H1 (cell line): ENCODE measurements around the gene C3orf20. TPM values are rescaled to one million over a fixed set of nuclear protein-coding genes. Genes with fewer than 3 reads are reported as not detected.

Experiments used
- CTCF ChIA-PET: fragments of 300-600 bp; sonication (Branson Sonifier 250); formaldehyde crosslinking; loops from one replicate; lab custom pipeline; 2021; ENCODE audit not compliant: partially characterized antibody; lab: Charles Lee
- POLR2A ChIA-PET: fragments of 300-600 bp; sonication (Branson Sonifier 250); formaldehyde crosslinking; loops from one replicate; lab custom pipeline; 2021; ENCODE audit warnings: inconsistent platforms; ENCODE audit not compliant: partially characterized antibody; lab: Charles Lee
- DNase-seq, 2 experiments: peaks; one replicate each; pipeline versions ENCODE4 v3.0.0 to v3.0.0-alpha.2; 2010 to 2022; ENCODE audit warnings: low spot score in 2 of 2, low read depth in 1 of 2, mixed read lengths in 1 of 2
- FAIRE-seq: peaks from 2 replicates; lab custom pipeline; 2011; peaks lifted over from hg19 to GRCh38; lab: Jason Lieb, UNC
- H2AFZ ChIP-seq: 2 replicates; pipeline ENCODE4 v1.8.1; 2012; ENCODE audit warnings: low read length, inconsistent platforms
- H2AK5ac ChIP-seq: 2 replicates; pipeline ENCODE4 v1.6.1; 2013; ENCODE audit warnings: low read depth, low read length
- H2BK120ac ChIP-seq: replicated peaks from 2 replicates; pipeline ENCODE3; 2013; ENCODE audit warnings: low read depth, low read length, inconsistent platforms
- H2BK12ac ChIP-seq: 2 replicates; pipeline ENCODE4 v1.6.1; 2013; ENCODE audit warnings: low read depth, low read length
- H2BK15ac ChIP-seq: 2 replicates; pipeline ENCODE4 v1.6.1; 2013; ENCODE audit warnings: low read length
- H2BK20ac ChIP-seq: 2 replicates; pipeline ENCODE4 v1.6.1; 2013; ENCODE audit warnings: low read length
- H2BK5ac ChIP-seq: 2 replicates; pipeline ENCODE4 v1.6.1; 2013; ENCODE audit warnings: low read depth, low read length
- H3K14ac ChIP-seq: 2 replicates; pipeline ENCODE4 v1.6.1; 2013; ENCODE audit warnings: inconsistent platforms; ENCODE audit not compliant: insufficient read length
- H3K18ac ChIP-seq: 2 replicates; pipeline ENCODE4 v1.6.1; 2013; ENCODE audit warnings: low read length; ENCODE audit errors: extremely low read depth
- H3K23ac ChIP-seq: 2 replicates; pipeline ENCODE4 v1.6.1; 2013; ENCODE audit warnings: inconsistent platforms; ENCODE audit not compliant: insufficient read length
- H3K23me2 ChIP-seq: 2 replicates; pipeline ENCODE4 v1.6.1; 2013; ENCODE audit warnings: low read depth, low read length
- H3K27ac ChIP-seq: 2 replicates; pipeline ENCODE4 v1.6.1; 2011; ENCODE audit warnings: low read depth, low read length, inconsistent platforms
- H3K27me3 ChIP-seq, 4 experiments: replicated peaks in 1 of 4; 1 replicate in 1 of 4; 2 replicates in 3 of 4; pipeline versions ENCODE4 v1.6.1 to v1.8.1; 2011 to 2013; ENCODE audit warnings: low read length in 3 of 4, mild to moderate bottlenecking in 3 of 4, inconsistent platforms in 2 of 4, mixed read lengths in 2 of 4, moderate library complexity in 1 of 4; ENCODE audit not compliant: control insufficient read depth in 3 of 4, insufficient read depth in 3 of 4; ENCODE audit errors: extremely low read depth in 1 of 4
- H3K36me3 ChIP-seq, 4 experiments: 2 replicates each; pipeline versions ENCODE4 v1.6.1 to v1.8.1; 2011 to 2013; ENCODE audit warnings: mild to moderate bottlenecking in 4 of 4, low read length in 3 of 4, moderate library complexity in 2 of 4, control low read depth in 1 of 4, inconsistent platforms in 1 of 4; ENCODE audit not compliant: insufficient read depth in 4 of 4, control insufficient read depth in 2 of 4
- H3K4ac ChIP-seq: replicated peaks from 2 replicates; pipeline ENCODE3; 2013; ENCODE audit warnings: low read length, low read depth, mixed read lengths, inconsistent platforms; ENCODE audit not compliant: insufficient read length
- H3K4me1 ChIP-seq, 4 experiments: replicated peaks in 1 of 4; 1 replicate in 1 of 4; 2 replicates in 3 of 4; pipeline versions ENCODE4 v1.6.1 to v1.8.1; 2011 to 2013; ENCODE audit warnings: low read length in 3 of 4, inconsistent platforms in 2 of 4, mixed read lengths in 1 of 4; ENCODE audit not compliant: insufficient read depth in 4 of 4, control insufficient read depth in 3 of 4
- H3K4me2 ChIP-seq, 2 experiments: 2 replicates each; pipeline versions ENCODE4 v1.6.1 to v1.8.1; 2011 to 2013; ENCODE audit warnings: low read depth in 2 of 2, low read length in 2 of 2, control low read depth in 1 of 2, inconsistent platforms in 1 of 2, mild to moderate bottlenecking in 1 of 2; ENCODE audit not compliant: insufficient read depth in 1 of 2
- H3K4me3 ChIP-seq, 4 experiments: fragments of 200-600, 300-600 bp in 1 of 4; sonication (generic), shearing (Covaris generic), sonication (Bioruptor Twin) in 1 of 4; 2 replicates each; pipeline versions ENCODE4 v1.5.1 to v1.8.1; 2011 to 2016; ENCODE audit warnings: low read length in 4 of 4, low read depth in 3 of 4, control low read depth in 2 of 4, inconsistent platforms in 2 of 4, mild to moderate bottlenecking in 2 of 4, mixed read lengths in 1 of 4, moderate library complexity in 1 of 4; ENCODE audit not compliant: insufficient read depth in 2 of 4; ENCODE audit errors: extremely low read depth in 1 of 4
- H3K56ac ChIP-seq: replicated peaks from 2 replicates; pipeline ENCODE3; 2013; ENCODE audit warnings: low read depth, mild to moderate bottlenecking, mixed read lengths, low read length, inconsistent platforms; ENCODE audit not compliant: insufficient read length
- H3K79me1 ChIP-seq: 2 replicates; pipeline ENCODE4 v1.6.1; 2013; ENCODE audit warnings: low read depth, low read length, control low read depth
- H3K79me2 ChIP-seq, 2 experiments: 2 replicates each; pipeline versions ENCODE4 v1.6.1 to v1.8.1; 2012 to 2013; ENCODE audit warnings: low read length in 2 of 2, mild to moderate bottlenecking in 2 of 2, inconsistent platforms in 1 of 2; ENCODE audit not compliant: insufficient read depth in 2 of 2, control insufficient read depth in 1 of 2
- H3K9ac ChIP-seq, 4 experiments: replicated peaks in 1 of 4; 1 replicate in 1 of 4; 2 replicates in 3 of 4; pipeline versions ENCODE4 v1.6.1 to v1.8.1; 2011 to 2013; ENCODE audit warnings: low read depth in 3 of 4, low read length in 3 of 4, control low read depth in 2 of 4, mild to moderate bottlenecking in 2 of 4, moderate library complexity in 2 of 4, inconsistent platforms in 1 of 4; ENCODE audit errors: extremely low read depth in 1 of 4
- H3K9me3 ChIP-seq, 2 experiments: 2 replicates each; pipeline versions ENCODE4 v1.6.1 to v1.8.1; 2012 to 2013; ENCODE audit warnings: mild to moderate bottlenecking in 2 of 2, moderate library complexity in 2 of 2, control low read depth in 1 of 2, inconsistent platforms in 1 of 2, low read depth in 1 of 2, low read length in 1 of 2, mixed read lengths in 1 of 2; ENCODE audit not compliant: insufficient read depth in 2 of 2
- H4K20me1 ChIP-seq, 2 experiments: replicated peaks in 1 of 2; 2 replicates each; pipeline versions ENCODE3 to v1.8.1; 2011 to 2013; ENCODE audit warnings: inconsistent platforms in 2 of 2, low read length in 2 of 2, mild to moderate bottlenecking in 1 of 2; ENCODE audit not compliant: insufficient read depth in 2 of 2, control insufficient read depth in 1 of 2
- H4K5ac ChIP-seq: 2 replicates; pipeline ENCODE4 v1.6.1; 2013; ENCODE audit warnings: low read length, low read depth, mixed read lengths, inconsistent platforms; ENCODE audit not compliant: insufficient read length
- H4K8ac ChIP-seq: 2 replicates; pipeline ENCODE4 v1.8.0; 2013; ENCODE audit warnings: mild to moderate bottlenecking, moderate library complexity, low read length, inconsistent platforms; ENCODE audit not compliant: insufficient read depth; ENCODE audit errors: extremely low read depth
- H4K91ac ChIP-seq: replicated peaks from 2 replicates; pipeline ENCODE3; 2013; ENCODE audit warnings: low read length, mixed read lengths, inconsistent platforms; ENCODE audit not compliant: insufficient read length
- ATF2 ChIP-seq: IDR thresholded peaks from 2 replicates; pipeline ENCODE4 v1.6.1; 2012; ENCODE audit warnings: low read length, inconsistent platforms
- CTBP2 ChIP-seq: IDR thresholded peaks from 2 replicates; pipeline ENCODE4 v1.7.0; 2011; ENCODE audit warnings: borderline replicate concordance, mild to moderate bottlenecking, moderate library complexity, mixed read lengths, low read length; ENCODE audit not compliant: insufficient read depth, insufficient read length
- E2F6 ChIP-seq: IDR thresholded peaks from 2 replicates; pipeline ENCODE4 v1.6.1; 2012; ENCODE audit warnings: inconsistent platforms
- FOSL1 ChIP-seq: IDR thresholded peaks from 2 replicates; pipeline ENCODE4 v1.6.1; 2011; ENCODE audit warnings: mild to moderate bottlenecking, low read depth, low read length, moderate library complexity; ENCODE audit not compliant: insufficient read depth
- GTF2F1 ChIP-seq: IDR thresholded peaks from 2 replicates; pipeline ENCODE4 v1.6.1; 2012; ENCODE audit warnings: low read depth, low read length, improper control_type of control experiment, borderline replicate concordance
- JUND ChIP-seq: IDR thresholded peaks from 2 replicates; pipeline ENCODE4 v1.6.1; 2011; ENCODE audit warnings: mild to moderate bottlenecking, improper control_type of control experiment, low read length
- KDM5A ChIP-seq: fragments of 200-600 bp; IDR thresholded peaks from 2 replicates; pipeline ENCODE4 v1.7.1; 2012; ENCODE audit warnings: mild to moderate bottlenecking, low read length, inconsistent platforms, mixed read lengths
- NANOG ChIP-seq: IDR thresholded peaks from 2 replicates; pipeline ENCODE4 v1.6.1; 2011; ENCODE audit warnings: low read length, low read depth, mild to moderate bottlenecking, inconsistent platforms; ENCODE audit not compliant: insufficient read depth, poor library complexity, severe bottlenecking
- RBBP5 ChIP-seq: IDR thresholded peaks from 2 replicates; pipeline ENCODE4 v1.7.1; 2012; ENCODE audit warnings: low read depth, mild to moderate bottlenecking, inconsistent platforms, low read length, moderate library complexity, borderline replicate concordance
- SAP30 ChIP-seq: fragments of 300-600 bp; sonication (generic); IDR thresholded peaks from 2 replicates; pipeline ENCODE4 v1.7.1; 2012; ENCODE audit warnings: low read length, moderate library complexity, mild to moderate bottlenecking, inconsistent platforms; ENCODE audit not compliant: insufficient read depth, insufficient replicate concordance
- SUZ12 ChIP-seq: fragments of 200-600 bp; sonication (generic); IDR thresholded peaks from 2 replicates; pipeline ENCODE4 v1.6.1; 2012; ENCODE audit warnings: mild to moderate bottlenecking, inconsistent platforms, low read length, moderate library complexity, mixed read lengths
- TAF7 ChIP-seq: optimal IDR thresholded peaks from 2 replicates; pipeline ENCODE3; 2011; ENCODE audit warnings: low read depth, mild to moderate bottlenecking, inconsistent platforms, low read length, moderate library complexity, borderline replicate concordance
- polyA plus RNA-seq, 7 experiments: library from polyadenylated mRNA; depleted of rRNA in 3 of 7; stranded (reverse) in 5 of 7; unstranded in 2 of 7; fragments of >200 nt in 5 of 7; fragments of 200-250 nt in 2 of 7; gene quantifications; 1 replicate in 5 of 7; 2 replicates in 1 of 7; 4 replicates in 1 of 7; pipeline versions ENCODE4 v1.2.1 to v1.2.3, GENCODE V29; 2011 to 2013; ENCODE audit warnings: missing spikeins in 2 of 7, mixed read lengths in 2 of 7
- total RNA-seq: library from RNA; stranded (reverse); fragmentation: NEBNext Ultra II Directional; extraction: Animal tissue kit (Norgen Biotek cat#: 25700); gene quantifications from 2 replicates; pipeline ENCODE4 v1.2.1, GENCODE V29; 2021

The C3orf20 gene
- total and polyA plus RNA-seq, 2 of the 8 experiments (the other 6 are each of a cell fraction or from before 2014, with no cell fraction given): not detected

- Histone ChIP-seq H3K79me2 (no peaks in the 10 kb centered on the region), H3K18ac (no peak overlapping the region), H3K4me2 (no peak overlapping the region), H4K20me1 (no peaks in the 10 kb centered on the region), H2BK5ac (no peak overlapping the region), H2AFZ (no peak overlapping the region), H3K36me3 (no peaks in the 10 kb centered on the region), H3K79me1 (no peaks in the 10 kb centered on the region), H4K8ac (no peak overlapping the region), H2BK20ac (no peak overlapping the region), H3K9ac (no peak overlapping the region), H3K56ac (no peak overlapping the region), H2BK120ac (no peak overlapping the region), H3K27me3 (no peaks in the 10 kb centered on the region; a peak in 1 of 7 replicates), H3K14ac (no peak overlapping the region), H2AK5ac (no peak overlapping the region), H2BK12ac (no peak overlapping the region), H2BK15ac (no peak overlapping the region), H3K4me1 (peaks cover 0 to 3% (median 0%) of the 10 kb centered on the region in 4 experiments; a peak in 1 of 7 replicates), H3K23me2 (no peaks in the 10 kb centered on the region), H3K9me3 (no peaks in the 10 kb centered on the region), H3K23ac (no peak overlapping the region), H4K91ac (no peak overlapping the region), H4K5ac (no peak overlapping the region), H3K4me3 (no peak overlapping the region), H3K4ac (no peak overlapping the region), H3K27ac (no peak overlapping the region)
- ChIA-PET POLR2A (interaction anchor here (0.8 kb wide), 1 partner anchor 9 kb away, joined by 3 read pairs; no protein-coding TSS in a partner anchor), CTCF (interaction anchor here (0.9 to 4.5 kb wide), 7 partner anchors 9 to 103 kb away, joined by 3 to 18 read pairs (median 4); no protein-coding TSS in a partner anchor)
- FAIRE-seq (no peak), DNase-seq (no peak)
- no peak for TF ChIP-seq SUZ12
- TF ChIP-seq CTBP2: no peak
- TF ChIP-seq FOSL1: no peak
- no peak for TF ChIP-seq NANOG
- no peak for TF ChIP-seq ATF2
- TF ChIP-seq TAF7: no peak
- no peak for TF ChIP-seq JUND
- no peak for TF ChIP-seq GTF2F1
- TF ChIP-seq SAP30: no peak
- no peak for TF ChIP-seq E2F6
- no peak for TF ChIP-seq KDM5A
- no peak for TF ChIP-seq RBBP5
Measured at GRCh38 chr3:14760185-14760584, 85.2 kb downstream of the C3orf20 start.
